ENCODE measurements around the gene BTNL9. TPM values are rescaled to one million over a fixed set of nuclear protein-coding genes. Genes with fewer than 3 reads are reported as not detected.

The BTNL9 gene
- total RNA-seq, 1 donor from 2014 or later, result 38.5 TPM

DNA sequence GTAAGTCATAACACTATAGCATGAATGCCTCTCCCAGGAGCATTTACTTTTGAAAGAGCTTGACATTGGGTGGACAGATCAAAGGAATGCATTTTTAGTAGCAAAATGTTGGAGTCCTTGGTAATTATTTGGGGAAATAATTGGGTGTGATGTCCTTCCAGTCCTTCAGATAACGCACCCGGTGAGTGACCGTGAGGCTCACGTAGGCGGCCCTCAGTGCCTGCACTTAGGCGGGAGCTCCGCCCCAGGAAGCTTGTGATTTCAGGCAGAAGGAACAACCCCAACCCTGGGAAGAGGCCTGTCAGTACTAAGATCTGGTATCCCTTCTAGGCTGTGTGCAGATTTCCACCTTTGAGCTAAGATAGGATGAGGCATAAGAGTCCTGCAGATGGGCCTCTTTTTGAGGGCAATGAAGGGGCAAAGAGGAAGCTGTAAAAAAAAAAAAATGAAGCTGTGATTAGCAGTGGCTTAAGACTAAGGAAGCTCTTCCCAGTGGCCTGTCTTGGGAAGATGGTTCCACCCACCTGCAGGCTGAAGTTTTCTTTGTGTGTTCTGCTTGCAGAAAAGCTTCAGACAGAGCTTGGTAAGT is 14.9 kb downstream of the BTNL9 start:
- H3K27me3 ChIP-seq (ENCODE audit: low read depth), result peaks cover 100% of the 10 kb centered on the region
- H3K36me3 ChIP-seq, result no peaks in the 10 kb centered on the region
- H3K4me3 ChIP-seq, result peak overlapping the region; percentile 70
- TF ChIP-seq, protein P1, sequence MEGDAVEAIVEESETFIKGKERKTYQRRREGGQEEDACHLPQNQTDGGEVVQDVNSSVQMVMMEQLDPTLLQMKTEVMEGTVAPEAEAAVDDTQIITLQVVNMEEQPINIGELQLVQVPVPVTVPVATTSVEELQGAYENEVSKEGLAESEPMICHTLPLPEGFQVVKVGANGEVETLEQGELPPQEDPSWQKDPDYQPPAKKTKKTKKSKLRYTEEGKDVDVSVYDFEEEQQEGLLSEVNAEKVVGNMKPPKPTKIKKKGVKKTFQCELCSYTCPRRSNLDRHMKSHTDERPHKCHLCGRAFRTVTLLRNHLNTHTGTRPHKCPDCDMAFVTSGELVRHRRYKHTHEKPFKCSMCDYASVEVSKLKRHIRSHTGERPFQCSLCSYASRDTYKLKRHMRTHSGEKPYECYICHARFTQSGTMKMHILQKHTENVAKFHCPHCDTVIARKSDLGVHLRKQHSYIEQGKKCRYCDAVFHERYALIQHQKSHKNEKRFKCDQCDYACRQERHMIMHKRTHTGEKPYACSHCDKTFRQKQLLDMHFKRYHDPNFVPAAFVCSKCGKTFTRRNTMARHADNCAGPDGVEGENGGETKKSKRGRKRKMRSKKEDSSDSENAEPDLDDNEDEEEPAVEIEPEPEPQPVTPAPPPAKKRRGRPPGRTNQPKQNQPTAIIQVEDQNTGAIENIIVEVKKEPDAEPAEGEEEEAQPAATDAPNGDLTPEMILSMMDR (IDR thresholded peaks at IDR 0.05; ENCODE audit: borderline replicate concordance), result no peak
- H3K9me3 ChIP-seq (replicated peaks), result no peaks in the 10 kb centered on the region
- intact Hi-C loops (cut with micrococcal nuclease), result no loop called here
- H3K4me1 ChIP-seq, result peaks cover 56% of the 10 kb centered on the region
- peak overlapping the region; percentile 91 for H3K27ac ChIP-seq (replicated peaks)
- DNase-seq, result no peak

DNA sequence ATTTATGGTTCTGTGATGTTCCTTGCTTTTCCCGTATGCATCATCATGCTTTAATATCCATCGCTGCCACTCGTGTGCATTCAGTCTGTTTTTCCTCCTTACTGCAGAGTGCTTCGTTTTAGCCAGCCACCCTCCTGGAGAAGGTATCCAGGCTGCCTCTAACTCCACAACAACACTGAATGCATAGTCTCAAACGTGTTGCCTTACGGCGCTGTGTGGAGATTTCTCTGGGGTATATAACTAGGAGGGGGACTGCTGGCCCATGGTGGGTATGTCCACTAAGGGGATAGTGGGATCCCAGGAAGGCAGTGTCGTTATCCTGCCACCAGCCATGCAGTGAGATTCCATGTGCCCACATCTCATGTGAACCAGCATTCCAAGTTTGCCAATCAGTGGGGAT is 16.4 kb downstream of the BTNL9 start:
- intact Hi-C loops (cut with micrococcal nuclease), result no loop called here

DNA sequence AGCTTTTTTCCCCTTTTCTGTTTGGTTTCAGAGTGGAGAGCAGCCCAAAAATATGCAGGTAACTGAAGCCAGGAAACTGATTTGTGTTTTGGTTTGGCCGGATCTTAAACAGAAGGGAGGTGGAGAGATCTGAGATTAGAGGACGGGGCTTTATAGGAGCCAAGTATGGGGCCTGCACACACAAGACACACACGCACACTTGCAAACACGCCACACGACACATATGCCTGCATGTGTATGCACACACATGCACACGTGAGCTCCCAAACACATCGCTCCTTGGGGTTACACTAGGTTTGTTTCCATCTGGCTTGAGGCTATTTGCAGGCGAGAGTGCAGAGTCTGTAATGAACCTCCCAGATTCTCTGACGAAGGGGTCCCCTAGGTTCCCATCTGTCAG is 18.3 kb downstream of the BTNL9 start:
- TF ChIP-seq, protein P1 (IDR thresholded peaks at IDR 0.05; ENCODE audit: borderline replicate concordance), result no peak
- DNase-seq, result no peak
- Histone ChIP-seq H3K27me3 (ENCODE audit: low read depth) (peaks cover 98% of the 10 kb centered on the region), H3K9me3 (replicated peaks) (no peaks in the 10 kb centered on the region), H3K4me1 (peaks cover 33% of the 10 kb centered on the region), H3K27ac (replicated peaks) (no peak overlapping the region), H3K4me3 (no peak overlapping the region), H3K36me3 (no peaks in the 10 kb centered on the region)
- intact Hi-C loops (cut with micrococcal nuclease), result no loop called here

More for the DNA sequence above, 16.4 kb downstream of the BTNL9 start:
- Histone ChIP-seq H3K4me3 (peak overlapping the region; percentile 70), H3K27ac (replicated peaks) (no peak overlapping the region), H3K9me3 (replicated peaks) (no peaks in the 10 kb centered on the region), H3K36me3 (no peaks in the 10 kb centered on the region), H3K27me3 (ENCODE audit: low read depth) (peaks cover 100% of the 10 kb centered on the region), H3K4me1 (peaks cover 49% of the 10 kb centered on the region)
- TF ChIP-seq, protein P1 (IDR thresholded peaks at IDR 0.05; ENCODE audit: borderline replicate concordance), result no peak
- no peak for DNase-seq

DNA sequence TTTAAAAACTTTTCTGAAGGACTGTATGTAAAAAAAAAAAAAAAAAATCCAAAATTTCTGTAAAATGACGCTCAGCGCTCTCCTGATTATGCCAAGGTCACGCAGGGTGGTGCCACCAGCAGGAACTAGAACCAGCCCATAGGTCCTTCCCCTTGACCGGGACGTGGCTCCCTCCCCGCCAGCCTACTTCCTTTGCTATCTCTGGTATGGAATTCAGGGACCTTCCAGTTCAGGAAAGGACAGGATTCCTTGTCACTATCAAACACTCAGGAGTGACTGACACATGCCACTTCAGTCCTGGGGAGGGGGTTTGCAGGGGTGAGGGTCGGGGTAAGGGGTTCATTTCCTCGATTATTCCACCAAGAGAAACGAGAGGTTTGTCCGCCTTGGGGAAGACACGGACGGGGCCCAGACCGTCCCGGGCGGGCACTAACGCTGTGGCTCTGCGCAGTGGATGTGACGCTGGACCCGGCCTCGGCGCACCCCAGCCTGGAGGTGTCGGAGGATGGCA is 18.8 kb downstream of the BTNL9 start:
- Histone ChIP-seq H3K36me3 (no peaks in the 10 kb centered on the region), H3K4me1 (peaks cover 28% of the 10 kb centered on the region), H3K4me3 (peak overlapping the region; percentile 5), H3K27me3 (ENCODE audit: low read depth) (peaks cover 98% of the 10 kb centered on the region), H3K9me3 (replicated peaks) (no peaks in the 10 kb centered on the region), H3K27ac (replicated peaks) (peak overlapping the region; percentile 21)
- DNase-seq, result no peak
- TF ChIP-seq, protein P1 (IDR thresholded peaks at IDR 0.05; ENCODE audit: borderline replicate concordance), result no peak
- intact Hi-C loops (cut with micrococcal nuclease), result no loop called here

DNA sequence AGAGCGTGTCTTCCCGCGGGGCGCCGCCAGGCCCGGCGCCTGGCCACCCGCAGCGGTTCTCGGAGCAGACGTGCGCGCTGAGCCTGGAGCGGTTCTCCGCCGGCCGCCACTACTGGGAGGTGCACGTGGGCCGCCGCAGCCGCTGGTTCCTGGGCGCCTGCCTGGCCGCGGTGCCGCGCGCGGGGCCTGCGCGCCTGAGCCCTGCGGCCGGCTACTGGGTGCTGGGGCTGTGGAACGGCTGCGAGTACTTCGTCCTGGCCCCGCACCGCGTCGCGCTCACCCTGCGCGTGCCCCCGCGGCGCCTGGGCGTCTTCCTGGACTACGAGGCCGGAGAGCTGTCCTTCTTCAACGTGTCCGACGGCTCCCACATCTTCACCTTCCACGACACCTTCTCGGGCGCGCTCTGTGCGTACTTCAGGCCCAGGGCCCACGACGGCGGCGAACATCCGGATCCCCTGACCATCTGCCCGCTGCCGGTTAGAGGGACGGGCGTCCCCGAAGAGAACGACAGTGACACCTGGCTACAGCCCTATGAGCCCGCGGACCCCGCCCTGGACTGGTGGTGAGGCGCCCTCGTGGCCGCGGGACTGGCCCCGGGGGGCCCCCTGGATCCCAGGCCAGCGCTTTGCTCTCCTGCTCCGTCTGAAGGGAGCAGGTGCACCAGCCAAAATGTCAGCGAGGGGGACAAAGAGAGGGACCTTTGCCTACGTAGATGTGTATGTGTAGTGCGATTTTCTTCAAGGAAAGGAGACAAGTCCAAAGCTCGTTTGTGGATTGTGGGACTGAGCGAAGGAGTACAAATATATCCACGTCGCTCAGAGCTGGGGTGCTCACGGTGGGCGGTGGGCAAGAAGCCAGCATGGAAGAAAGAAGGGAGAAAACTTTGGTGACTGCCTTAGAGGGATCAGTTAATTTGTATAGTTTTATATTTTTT is 19.5 kb downstream of the BTNL9 start:
- peak overlapping the region; percentile 21 for H3K27ac ChIP-seq (replicated peaks)
- no peaks in the 10 kb centered on the region for H3K36me3 ChIP-seq
- no peak for DNase-seq
- peaks cover 21% of the 10 kb centered on the region for H3K4me1 ChIP-seq
- intact Hi-C loops (cut with micrococcal nuclease), result no loop called here
- no peaks in the 10 kb centered on the region for H3K9me3 ChIP-seq (replicated peaks)
- peaks cover 98% of the 10 kb centered on the region for H3K27me3 ChIP-seq (ENCODE audit: low read depth)
- H3K4me3 ChIP-seq, result peak overlapping the region; percentile 5
- TF ChIP-seq, protein P1 (IDR thresholded peaks at IDR 0.05; ENCODE audit: borderline replicate concordance), result no peak

Data from left ventricle myocardium inferior (tissue), 1 donor.